ENCODE measurements around the gene CLBA1.

Gene CLBA1

GRCh38 chr14:104977008-104977680, 8.4 kb upstream of the CLBA1 start:
- Histone ChIP-seq H3K9ac (ENCODE audit: low read length) (no peak overlapping the region), H3K4me3 (ENCODE audit: low read length) (no peak overlapping the region), H3K4me2 (ENCODE audit: low read depth, low read length) (no peak overlapping the region), H3K9me3 (replicated peaks; ENCODE audit: insufficient read depth, low read length) (no peaks in the 10 kb centered on the region), H2AFZ (ENCODE audit: low read length) (no peak overlapping the region), H3K27me3 (replicated peaks; ENCODE audit: insufficient read depth, low read length) (peaks cover 8% of the 10 kb centered on the region; the same call in 1 of the 2 replicates), H3K4me1 (ENCODE audit: low read length) (no peaks in the 10 kb centered on the region), H4K20me1 (ENCODE audit: insufficient read depth, low read length) (no peaks in the 10 kb centered on the region), H3K36me3 (replicated peaks; ENCODE audit: insufficient read depth, low read length) (no peaks in the 10 kb centered on the region), H3K79me2 (ENCODE audit: low read length) (no peaks in the 10 kb centered on the region), H3K27ac (ENCODE audit: low read length) (no peak overlapping the region), H3F3A (ENCODE audit: insufficient read depth, low read length) (no peaks in the 10 kb centered on the region), H3K9me2 (replicated peaks; ENCODE audit: insufficient read depth, low read length) (no peaks in the 10 kb centered on the region)
- TF ChIP-seq EZH2phosphoT487 (IDR thresholded peaks at IDR 0.05; ENCODE audit: low read length) (no peak), EZH2 (optimal IDR thresholded peaks at IDR 0.05; ENCODE audit: low read depth, low read length) (no peak)
- no peak for DNase-seq

GRCh38 chr14:104977681-104978653, 7.6 kb upstream of the CLBA1 start, which contains the start of gene AHNAK2:
Gene AHNAK2 (minus strand): TSS chr14:104978374. CDS start chr14:104978237, 137 bp downstream.
- DNase-seq, result no peak
- peaks cover 8% of the 10 kb centered on the region; the same call in 1 of the 2 replicates for H3K27me3 ChIP-seq (replicated peaks; ENCODE audit: insufficient read depth, low read length)
- no peaks in the 10 kb centered on the region for H3K4me1 ChIP-seq (ENCODE audit: low read length)
- no peaks in the 10 kb centered on the region for H3K9me3 ChIP-seq (replicated peaks; ENCODE audit: insufficient read depth, low read length)
- no peak within 1 kb of the TSS for H2AFZ ChIP-seq (ENCODE audit: low read length)
- H3K4me2 ChIP-seq (ENCODE audit: low read depth, low read length), result no peak within 1 kb of the TSS
- H3K9ac ChIP-seq (ENCODE audit: low read length), result no peak within 1 kb of the TSS
- no peaks in the 10 kb centered on the region for H3K79me2 ChIP-seq (ENCODE audit: low read length)
- H3F3A ChIP-seq (ENCODE audit: insufficient read depth, low read length), result no peaks in the 10 kb centered on the region
- H3K4me3 ChIP-seq (ENCODE audit: low read length), result no peak within 1 kb of the TSS
- H3K27ac ChIP-seq (ENCODE audit: low read length), result no peak within 1 kb of the TSS
- no peaks in the 10 kb centered on the region for H3K36me3 ChIP-seq (replicated peaks; ENCODE audit: insufficient read depth, low read length)
- no peaks in the 10 kb centered on the region for H4K20me1 ChIP-seq (ENCODE audit: insufficient read depth, low read length)
- no peak for TF ChIP-seq EZH2phosphoT487 (IDR thresholded peaks at IDR 0.05; ENCODE audit: low read length)
- no peak for TF ChIP-seq EZH2 (optimal IDR thresholded peaks at IDR 0.05; ENCODE audit: low read depth, low read length)
- no peak for TF ChIP-seq CTCF (IDR thresholded peaks at IDR 0.05; ENCODE audit: low read length)
- no peaks in the 10 kb centered on the region for H3K9me2 ChIP-seq (replicated peaks; ENCODE audit: insufficient read depth, low read length)

GRCh38 chr14:104978746-104979691, 6.6 kb upstream of the CLBA1 start:
- DNase-seq, result no peak
- H3K9me2 ChIP-seq (replicated peaks; ENCODE audit: insufficient read depth, low read length), result no peaks in the 10 kb centered on the region
- no peak for TF ChIP-seq CTCF (IDR thresholded peaks at IDR 0.05; ENCODE audit: low read length)
- no peak for TF ChIP-seq EZH2phosphoT487 (IDR thresholded peaks at IDR 0.05; ENCODE audit: low read length)
- TF ChIP-seq EZH2 (optimal IDR thresholded peaks at IDR 0.05; ENCODE audit: low read depth, low read length), result no peak
- H3K27me3 ChIP-seq (replicated peaks; ENCODE audit: insufficient read depth, low read length), result peaks cover 11% of the 10 kb centered on the region; the same call in 1 of the 2 replicates
- no peaks in the 10 kb centered on the region for H3K36me3 ChIP-seq (replicated peaks; ENCODE audit: insufficient read depth, low read length)
- no peak overlapping the region for H3K4me2 ChIP-seq (ENCODE audit: low read depth, low read length)
- no peaks in the 10 kb centered on the region for H3K4me1 ChIP-seq (ENCODE audit: low read length)
- no peak overlapping the region for H3K9ac ChIP-seq (ENCODE audit: low read length)
- no peak overlapping the region for H3K4me3 ChIP-seq (ENCODE audit: low read length)
- H2AFZ ChIP-seq (ENCODE audit: low read length), result no peak overlapping the region
- no peak overlapping the region for H3K27ac ChIP-seq (ENCODE audit: low read length)
- H3K9me3 ChIP-seq (replicated peaks; ENCODE audit: insufficient read depth, low read length), result no peaks in the 10 kb centered on the region
- H4K20me1 ChIP-seq (ENCODE audit: insufficient read depth, low read length), result no peaks in the 10 kb centered on the region
- no peaks in the 10 kb centered on the region for H3F3A ChIP-seq (ENCODE audit: insufficient read depth, low read length)
- no peaks in the 10 kb centered on the region for H3K79me2 ChIP-seq (ENCODE audit: low read length)

Measured in MM.1S (cell line).